ENCODE data around the gene ELAC1.

GRCh38 chr18:50924372-50924771, 43.5 kb upstream of the ELAC1 start:
- no peak for TF ChIP-seq CTCF (conservative IDR thresholded peaks at IDR 0.05; ENCODE audit: low read depth in 2 of 2)
- TF ChIP-seq POLR2AphosphoS5 (IDR thresholded peaks at IDR 0.05; ENCODE audit: low read depth), result no peak
- no peak for TF ChIP-seq EZH2phosphoT487 (IDR thresholded peaks at IDR 0.05; ENCODE audit: unreplicated experiment)
- no peak for TF ChIP-seq EZH2 (IDR thresholded peaks at IDR 0.05; ENCODE audit: low read depth, unreplicated experiment)
- TF ChIP-seq REST (IDR thresholded peaks at IDR 0.05; ENCODE audit: unreplicated experiment), result no peak
- no peak for TF ChIP-seq STAT1 (IDR thresholded peaks at IDR 0.05; ENCODE audit: unreplicated experiment)
- no peak for TF ChIP-seq ZNF114 (CRISPR knock-in tag; IDR thresholded peaks at IDR 0.05)
